NB4 (cell line): Measurements from ENCODE around the gene SIRT7.

ENCODE experiments used
- MYC ChIP-seq: IDR thresholded peaks from 2 replicates; pipeline ENCODE4 v1.6.1; 2011; ENCODE audit warnings: low read depth, low read length
- POLR2A ChIP-seq: IDR thresholded peaks from 2 replicates; pipeline ENCODE4 v1.6.1; 2011; ENCODE audit warnings: mild to moderate bottlenecking; ENCODE audit not compliant: insufficient read length; ENCODE audit errors: extremely low read depth
- TF ChIP-seq, protein P1 (sequence below): IDR thresholded peaks from one replicate; pipeline ENCODE4 v1.5.1; 2012; ENCODE audit warnings: low read depth, low read length
- TF ChIP-seq, protein P2 (sequence below): IDR thresholded peaks from 2 replicates; pipeline ENCODE4 v1.6.1; 2011; ENCODE audit warnings: low read depth, low read length

- TF ChIP-seq, protein P1, sequence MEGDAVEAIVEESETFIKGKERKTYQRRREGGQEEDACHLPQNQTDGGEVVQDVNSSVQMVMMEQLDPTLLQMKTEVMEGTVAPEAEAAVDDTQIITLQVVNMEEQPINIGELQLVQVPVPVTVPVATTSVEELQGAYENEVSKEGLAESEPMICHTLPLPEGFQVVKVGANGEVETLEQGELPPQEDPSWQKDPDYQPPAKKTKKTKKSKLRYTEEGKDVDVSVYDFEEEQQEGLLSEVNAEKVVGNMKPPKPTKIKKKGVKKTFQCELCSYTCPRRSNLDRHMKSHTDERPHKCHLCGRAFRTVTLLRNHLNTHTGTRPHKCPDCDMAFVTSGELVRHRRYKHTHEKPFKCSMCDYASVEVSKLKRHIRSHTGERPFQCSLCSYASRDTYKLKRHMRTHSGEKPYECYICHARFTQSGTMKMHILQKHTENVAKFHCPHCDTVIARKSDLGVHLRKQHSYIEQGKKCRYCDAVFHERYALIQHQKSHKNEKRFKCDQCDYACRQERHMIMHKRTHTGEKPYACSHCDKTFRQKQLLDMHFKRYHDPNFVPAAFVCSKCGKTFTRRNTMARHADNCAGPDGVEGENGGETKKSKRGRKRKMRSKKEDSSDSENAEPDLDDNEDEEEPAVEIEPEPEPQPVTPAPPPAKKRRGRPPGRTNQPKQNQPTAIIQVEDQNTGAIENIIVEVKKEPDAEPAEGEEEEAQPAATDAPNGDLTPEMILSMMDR, result no peak
- TF ChIP-seq POLR2A (no peak), MYC (no peak)
- TF ChIP-seq, protein P2, sequence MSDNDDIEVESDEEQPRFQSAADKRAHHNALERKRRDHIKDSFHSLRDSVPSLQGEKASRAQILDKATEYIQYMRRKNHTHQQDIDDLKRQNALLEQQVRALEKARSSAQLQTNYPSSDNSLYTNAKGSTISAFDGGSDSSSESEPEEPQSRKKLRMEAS, result no peak
Observed at GRCh38 chr17:81961521-81962498, 43.8 kb upstream of the SIRT7 start.
